WTC11 (cell line): Measurements from ENCODE around the gene VEGFB. TPM values are rescaled to one million over a fixed set of nuclear protein-coding genes. Genes with fewer than 3 reads are reported as not detected.

Experiments
- ATF6 ChIP-seq: sonication (generic); formaldehyde crosslinking; IDR thresholded peaks from 2 replicates; pipeline ENCODE4 v1.8.1; 2023; ENCODE audit warnings: mild to moderate bottlenecking, missing genetic modification reagents
- CDX4 ChIP-seq: fragments of 250-450 bp; sonication (Bioruptor Pico); IDR thresholded peaks from 2 replicates; pipeline ENCODE4 v1.9.0; 2021; ENCODE audit warnings: moderate library complexity, mild to moderate bottlenecking, inconsistent platforms, borderline replicate concordance
- CREM ChIP-seq: sonication (generic); formaldehyde crosslinking; IDR thresholded peaks from 2 replicates; pipeline ENCODE4 v1.8.1; 2022; ENCODE audit warnings: mild to moderate bottlenecking, missing genetic modification reagents, moderate library complexity
- CTCF ChIP-seq: fragments of 200-600 bp; IDR thresholded peaks from 2 replicates; pipeline ENCODE4 v1.8.0; 2022; ENCODE audit warnings: antibody characterized with exemption
- FOXK1 ChIP-seq: sonication (generic); formaldehyde crosslinking; IDR thresholded peaks from 2 replicates; pipeline ENCODE4 v1.8.0; 2022; ENCODE audit warnings: mild to moderate bottlenecking, moderate library complexity, missing genetic modification reagents
- GTF2I ChIP-seq: fragments of 250-450 bp; sonication (Bioruptor Pico); conservative IDR thresholded peaks from 2 replicates; pipeline ENCODE4 v1.4.0; 2021; ENCODE audit warnings: mild to moderate bottlenecking
- HMGXB4 ChIP-seq: sonication (generic); formaldehyde crosslinking; IDR thresholded peaks from 2 replicates; pipeline ENCODE4 v1.8.1; 2023; ENCODE audit warnings: mild to moderate bottlenecking, moderate library complexity, missing genetic modification reagents
- JAZF1 ChIP-seq: fragments of 250-450 bp; sonication (Bioruptor Pico); IDR thresholded peaks from 2 replicates; pipeline ENCODE4 v1.9.0; 2021; ENCODE audit warnings: moderate library complexity, mild to moderate bottlenecking, inconsistent platforms
- KAT7 ChIP-seq: sonication (generic); formaldehyde crosslinking; IDR thresholded peaks from 2 replicates; pipeline ENCODE4 v1.8.1; 2023; ENCODE audit warnings: missing genetic modification reagents, mild to moderate bottlenecking, borderline replicate concordance
- MAX ChIP-seq: sonication (generic); formaldehyde crosslinking; IDR thresholded peaks from 2 replicates; pipeline ENCODE4 v1.8.0; 2022; ENCODE audit warnings: mild to moderate bottlenecking, missing genetic modification reagents
- MXD4 ChIP-seq: fragments of 250-450 bp; sonication (Bioruptor Pico); IDR thresholded peaks from 2 replicates; pipeline ENCODE4 v1.8.0; 2021; ENCODE audit warnings: mild to moderate bottlenecking, moderate library complexity, borderline replicate concordance
- NFATC4 ChIP-seq: fragments of 250-450 bp; sonication (Bioruptor Pico); IDR thresholded peaks from 2 replicates; pipeline ENCODE4 v1.9.0; 2021; ENCODE audit warnings: mild to moderate bottlenecking
- NR2C2 ChIP-seq: sonication (generic); formaldehyde crosslinking; IDR thresholded peaks from 2 replicates; pipeline ENCODE4 v1.8.0; 2022; ENCODE audit warnings: mild to moderate bottlenecking, missing genetic modification reagents
- NR3C1 ChIP-seq: sonication (generic); formaldehyde crosslinking; conservative IDR thresholded peaks from 2 replicates; pipeline ENCODE4 v1.8.1; 2023; ENCODE audit warnings: low read depth, mild to moderate bottlenecking, missing genetic modification reagents
- RORB ChIP-seq: fragments of 250-450 bp; sonication (Bioruptor Pico); IDR thresholded peaks from 2 replicates; pipeline ENCODE4 v1.9.0; 2021; ENCODE audit warnings: mild to moderate bottlenecking
- SOX15 ChIP-seq: fragments of 250-450 bp; sonication (Bioruptor Pico); IDR thresholded peaks from 2 replicates; pipeline ENCODE4 v1.9.0; 2021; ENCODE audit warnings: mild to moderate bottlenecking
- TEAD4 ChIP-seq: sonication (generic); formaldehyde crosslinking; IDR thresholded peaks from 2 replicates; pipeline ENCODE4 v1.8.0; 2022; ENCODE audit warnings: mild to moderate bottlenecking, missing genetic modification reagents
- USF2 ChIP-seq: sonication (generic); formaldehyde crosslinking; IDR thresholded peaks from 2 replicates; pipeline ENCODE4 v1.8.1; 2023; ENCODE audit warnings: mild to moderate bottlenecking, missing genetic modification reagents, moderate library complexity
- ZNF232 ChIP-seq: sonication (generic); formaldehyde crosslinking; IDR thresholded peaks from 2 replicates; pipeline ENCODE4 v1.8.0; 2022; ENCODE audit warnings: mild to moderate bottlenecking, missing genetic modification reagents
- ZNF317 ChIP-seq: sonication (generic); formaldehyde crosslinking; IDR thresholded peaks from 2 replicates; pipeline ENCODE4 v1.8.1; 2023; ENCODE audit warnings: low read depth, mild to moderate bottlenecking, moderate library complexity, missing genetic modification reagents, borderline replicate concordance
- ZNF425 ChIP-seq: fragments of 250-450 bp; sonication (Bioruptor Pico); conservative IDR thresholded peaks from 2 replicates; pipeline ENCODE4 v1.9.0; 2021; ENCODE audit warnings: mild to moderate bottlenecking
- ZSCAN18 ChIP-seq: fragments of 250-450 bp; sonication (Bioruptor Pico); IDR thresholded peaks from 2 replicates; pipeline ENCODE4 v2.1.2; 2022; ENCODE audit warnings: mild to moderate bottlenecking, moderate library complexity
- total RNA-seq: library from RNA; stranded (reverse); gene quantifications from 3 replicates; pipeline ENCODE4 v1.2.3, GENCODE V29; 2021

The VEGFB gene
- total RNA-seq, 1 experiment from 2014 or later = 51.7 TPM

- TF ChIP-seq MXD4 (no peak), MAX (CRISPR knock-in tag) (peak; percentile 57), CTCF (no peak), HMGXB4 (peak; percentile 65; the same call in 1 of the 2 replicates), ZNF317 (CRISPR knock-in tag) (peak; percentile 55; the same call in 1 of the 2 replicates), CDX4 (CRISPR knock-in tag) (no peak), FOXK1 (CRISPR knock-in tag) (peak; percentile 93), GTF2I (no peak), ZSCAN18 (no peak), CREM (peak; percentile 59; the same call in 1 of the 2 replicates), ATF6 (CRISPR knock-in tag) (no peak), JAZF1 (CRISPR knock-in tag) (no peak), SOX15 (no peak), RORB (no peak), NR2C2 (CRISPR knock-in tag) (peak; percentile 98), NR3C1 (CRISPR knock-in tag) (no peak), USF2 (0 out of 2 replicates have a peak, but pooled peaks have one; percentile 41), TEAD4 (no peak), KAT7 (CRISPR knock-in tag) (peak; percentile 58; the same call in 1 of the 2 replicates), ZNF232 (no peak), NFATC4 (CRISPR knock-in tag) (no peak), ZNF425 (CRISPR knock-in tag) (no peak)
These were observed 35.3 kb downstream of the VEGFB start (continued) for GRCh38 chr11:64269540-64270220.
